Heart left ventricle (tissue), 16 donors: Measurements from ENCODE around the gene RPL39L. TPM values are rescaled to one million over a fixed set of nuclear protein-coding genes. Genes with fewer than 3 reads are reported as not detected.

Experiments used
- ATAC-seq, 4 donors: fragments of 200-7000 bp; cut with Tn5 transposase; one replicate each; pipeline ENCODE4 v1.9.1; 2020 to 2022; ENCODE audit warnings: moderate library complexity in 4 of 4, mild to moderate bottlenecking in 3 of 4, moderate number of reproducible peaks in 1 of 4
- DNase-seq, 5 donors: peaks; one replicate each; pipeline ENCODE4 v3.0.0-alpha.2; 2020
- H3K27ac ChIP-seq, 12 donors: fragments of 200-600 bp; sonication (generic) in 4 of 12; one replicate each; pipeline versions ENCODE4 v1.5.0 to v1.8.0; 2016 to 2022; ENCODE audit warnings: mild to moderate bottlenecking in 2 of 12
- H3K27me3 ChIP-seq, 9 donors: fragments of 200-600 bp; sonication (generic) in 2 of 9; one replicate each; pipeline versions ENCODE4 v1.5.1 to v1.8.0; 2016 to 2022; ENCODE audit warnings: mild to moderate bottlenecking in 3 of 9
- H3K36me3 ChIP-seq, 9 donors: fragments of 200-600 bp; sonication (generic) in 2 of 9; one replicate each; pipeline versions ENCODE4 v1.5.0 to v1.8.0; 2018 to 2022; ENCODE audit warnings: mild to moderate bottlenecking in 2 of 9
- H3K4me1 ChIP-seq, 12 donors: fragments of 200-600 bp; sonication (generic) in 4 of 12; one replicate each; pipeline versions ENCODE4 v1.5.0 to v1.8.0; 2016 to 2022; ENCODE audit warnings: mild to moderate bottlenecking in 3 of 12
- H3K4me3 ChIP-seq, 12 donors: fragments of 200-600 bp; sonication (generic) in 4 of 12; one replicate each; pipeline versions ENCODE4 v1.5.0 to v1.8.0; 2017 to 2022; ENCODE audit warnings: mild to moderate bottlenecking in 9 of 12, moderate library complexity in 4 of 12
- H3K9me3 ChIP-seq, 12 donors: fragments of 200-600 bp; sonication (generic) in 4 of 12; one replicate each; pipeline versions ENCODE4 v1.5.0 to v1.8.0; 2016 to 2022; ENCODE audit warnings: mild to moderate bottlenecking in 1 of 12
- POLR2A ChIP-seq, 2 donors: fragments of 450-650 bp; IDR thresholded peaks; one replicate each; pipeline ENCODE4 v1.6.1; 2017; ENCODE audit warnings: antibody characterized with exemption in 2 of 2, mild to moderate bottlenecking in 2 of 2, moderate library complexity in 2 of 2
- WGBS, 4 donors: extraction: QIAGEN DNeasy Blood & Tissue Kit in 2 of 4; methylation state at CpG; one replicate each; pipeline versions ENCODE4 v1.1.5 to v1.1.7; 2013 to 2018; 5-methylcytosine and 5-hydroxymethylcytosine counted together
- intact Hi-C, 10 donors: fragments of 100-400 bp; cut with DNase I; formaldehyde crosslinking; loops; one replicate each; pipeline versions ENCODE4 v1.11.1 to v1.14.2; 2022
- polyA plus RNA-seq, 2 donors: library from polyadenylated mRNA; stranded (reverse); fragments of 200-250 nt; gene quantifications; one replicate each; pipeline ENCODE4 v1.2.3, GENCODE V29; 2013
- total RNA-seq, 9 donors: library from RNA; depleted of rRNA in 2 of 9; stranded (reverse); fragments of >200 nt in 2 of 9; fragmentation: NEBNext Ultra II Directional in 3 of 9; extraction: Animal tissue kit (Norgen Biotek cat#: 25700) in 3 of 9; gene quantifications; one replicate each; pipeline versions ENCODE4 v1.1.0 to v1.2.4, GENCODE V29; 2016 to 2023
- TF ChIP-seq, protein P1 (sequence below), 12 donors: fragments of 200-600 bp; sonication (generic) in 4 of 12; IDR thresholded peaks; one replicate each; pipeline versions ENCODE4 v1.5.0 to v1.8.0; 2018 to 2022; ENCODE audit warnings: antibody characterized with exemption in 12 of 12, mild to moderate bottlenecking in 5 of 12
- donor health status: ischemic (EF 13 %, LVEDD 7.1; RV severe dilation, severe dysfunction).
- donor health status: healthy with polysubstance abuse.
- donor health status: DM: no; HTN: yes; CAD: no.
- donor health status: DM: no; HTN: no; CAD: no.
- donor health status: ischemic (EF 25% LVEDD 6.9; RV normal size, moderate dysfunction).
- donor health status: ischemic (EF 25% LVEDD 5.7; RV mildly dilated, moderate dysfunction).
- donor health status: healthy.
- donor health status: DM: yes; HTN: yes; CAD: no.
- donor health status: ischemic (EF 35%, LVEDD 5.7; RV mildly dilated, moderate dysfunction).
- donor health status: nonischemic (EF 11% LVEDD 7.7; RV severe dilation, severe dysfunction).
- donor health status: DM: yes; HTN: yes; CAD: no.
- donor health status: PGD.
- donor health status: ischemic (EF 29% LVEDD 5.4; RV normal size, mild dysfunction).
- donor health status: nonischemic (EF 23%, LVEDD 6.1; RV moderate dilation, normal function).

The RPL39L gene
- total and polyA plus RNA-seq, 11 donors, result 1.9 to 16.3 (median 4.6) TPM

DNA sequence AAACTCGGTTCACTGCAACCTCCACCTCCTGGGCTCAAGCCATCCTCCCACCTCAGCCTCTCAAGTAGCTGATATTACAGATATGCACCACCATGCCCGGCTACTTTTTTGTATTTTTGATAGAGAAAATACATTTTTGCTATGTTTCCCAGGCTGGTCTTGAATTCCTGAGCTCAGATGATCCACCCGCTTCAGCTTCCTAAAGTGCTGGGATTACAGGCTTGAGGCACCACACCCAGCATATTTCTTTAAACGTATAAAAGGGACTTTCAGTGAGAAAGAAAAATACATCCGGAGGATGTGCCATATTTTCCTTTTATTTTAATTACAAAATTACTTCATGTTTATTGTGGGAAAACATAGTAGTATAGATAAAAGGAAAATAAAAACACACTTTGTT lies 55.2 kb downstream of the RPL39L start:
- Histone ChIP-seq H3K4me1 (peaks cover 0 to 15% (median 2%) of the 10 kb centered on the region in 12 donors), H3K4me3 (no peak overlapping the region), H3K27me3 (no peaks in the 10 kb centered on the region), H3K9me3 (peaks cover 0 to 26% (median 14%) of the 10 kb centered on the region in 12 donors), H3K27ac (peak overlapping the region in 1 of 12 donors; percentile 2), H3K36me3 (peaks cover 0 to 3% (median 0%) of the 10 kb centered on the region in 9 donors)
- intact Hi-C loops, result no loop called here
- TF ChIP-seq POLR2A (IDR thresholded peaks at IDR 0.05), result no peak
- TF ChIP-seq, protein P1, sequence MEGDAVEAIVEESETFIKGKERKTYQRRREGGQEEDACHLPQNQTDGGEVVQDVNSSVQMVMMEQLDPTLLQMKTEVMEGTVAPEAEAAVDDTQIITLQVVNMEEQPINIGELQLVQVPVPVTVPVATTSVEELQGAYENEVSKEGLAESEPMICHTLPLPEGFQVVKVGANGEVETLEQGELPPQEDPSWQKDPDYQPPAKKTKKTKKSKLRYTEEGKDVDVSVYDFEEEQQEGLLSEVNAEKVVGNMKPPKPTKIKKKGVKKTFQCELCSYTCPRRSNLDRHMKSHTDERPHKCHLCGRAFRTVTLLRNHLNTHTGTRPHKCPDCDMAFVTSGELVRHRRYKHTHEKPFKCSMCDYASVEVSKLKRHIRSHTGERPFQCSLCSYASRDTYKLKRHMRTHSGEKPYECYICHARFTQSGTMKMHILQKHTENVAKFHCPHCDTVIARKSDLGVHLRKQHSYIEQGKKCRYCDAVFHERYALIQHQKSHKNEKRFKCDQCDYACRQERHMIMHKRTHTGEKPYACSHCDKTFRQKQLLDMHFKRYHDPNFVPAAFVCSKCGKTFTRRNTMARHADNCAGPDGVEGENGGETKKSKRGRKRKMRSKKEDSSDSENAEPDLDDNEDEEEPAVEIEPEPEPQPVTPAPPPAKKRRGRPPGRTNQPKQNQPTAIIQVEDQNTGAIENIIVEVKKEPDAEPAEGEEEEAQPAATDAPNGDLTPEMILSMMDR (IDR thresholded peaks at IDR 0.05), result no peak
- 54 to 62% (median 60%) methylated on average over 5 of the region's 5 CpGs for WGBS, 4 donors
- no peak for DNase-seq
- ATAC-seq, result no peak

GRCh38 chr3:187082758-187083375 lies 56.4 kb downstream of the RPL39L start:
- TF ChIP-seq, protein P1 (IDR thresholded peaks at IDR 0.05), result no peak
- TF ChIP-seq POLR2A (IDR thresholded peaks at IDR 0.05), result no peak
- Histone ChIP-seq H3K36me3 (peaks cover 0 to 14% (median 6%) of the 10 kb centered on the region in 9 donors), H3K4me3 (no peak overlapping the region), H3K9me3 (peaks cover 0 to 13% (median 8%) of the 10 kb centered on the region in 12 donors), H3K27ac (peak overlapping the region in 1 of 12 donors; percentile 37), H3K27me3 (no peaks in the 10 kb centered on the region), H3K4me1 (peaks cover 0 to 15% (median 2%) of the 10 kb centered on the region in 12 donors)
- DNase-seq (no peak), ATAC-seq (no peak)
- intact Hi-C loops, result no loop called here
- WGBS, 4 donors, result 90 to 98% (median 97%) methylated on average over 6 of the region's 6 CpGs

GRCh38 chr3:187080799-187081450 lies 58.4 kb downstream of the RPL39L start:
- H3K4me3 ChIP-seq, result no peak overlapping the region
- H3K4me1 ChIP-seq, result peaks cover 0 to 15% (median 2%) of the 10 kb centered on the region in 12 donors
- intact Hi-C loops, result no loop called here
- WGBS, 4 donors, result 89 to 95% (median 92%) methylated on average over 13 of the region's 13 CpGs
- TF ChIP-seq POLR2A (IDR thresholded peaks at IDR 0.05), result no peak
- TF ChIP-seq, protein P1 (IDR thresholded peaks at IDR 0.05), result no peak
- H3K27ac ChIP-seq, result no peak overlapping the region
- peaks cover 0 to 33% (median 26%) of the 10 kb centered on the region in 9 donors for H3K36me3 ChIP-seq
- DNase-seq, result no peak
- ATAC-seq, result no peak
- no peaks in the 10 kb centered on the region for H3K9me3 ChIP-seq
- H3K27me3 ChIP-seq, result no peaks in the 10 kb centered on the region
